HepG2 (cell line): ENCODE measurements around the gene CCNQ. TPM values are rescaled to one million over a fixed set of nuclear protein-coding genes. Genes with fewer than 3 reads are reported as not detected.

Source experiments
- ARHGAP35 ChIP-seq: sonication (generic); formaldehyde crosslinking; IDR thresholded peaks from 2 replicates; pipeline ENCODE4 v1.9.0; 2022; ENCODE audit warnings: mild to moderate bottlenecking, inconsistent platforms, moderate library complexity, missing genetic modification reagents, borderline replicate concordance
- ASH2L ChIP-seq: fragments of 300-600, 200-600 bp; sonication (generic); IDR thresholded peaks from 2 replicates; pipeline ENCODE4 v1.7.0; 2017; ENCODE audit warnings: low read depth, mild to moderate bottlenecking, moderate library complexity, mixed read lengths, low read length; ENCODE audit not compliant: insufficient read length
- CENPX ChIP-seq: sonication (generic); formaldehyde crosslinking; IDR thresholded peaks from 2 replicates; pipeline ENCODE4 v1.9.0; 2021; ENCODE audit warnings: mild to moderate bottlenecking, missing genetic modification reagents, moderate library complexity
- FIP1L1 ChIP-seq: fragments of 200-400 bp; formaldehyde crosslinking; IDR thresholded peaks from 2 replicates; pipeline ENCODE4 v1.6.1; 2018; ENCODE audit warnings: low read depth, mild to moderate bottlenecking, low read length, moderate library complexity, borderline replicate concordance; ENCODE audit not compliant: insufficient read depth
- MTF1 ChIP-seq: sonication (generic); formaldehyde crosslinking; IDR thresholded peaks from 2 replicates; pipeline ENCODE4 v1.5.0; 2020; ENCODE audit warnings: missing genetic modification reagents
- ZFX ChIP-seq: sonication (generic); formaldehyde crosslinking; IDR thresholded peaks from 2 replicates; pipeline ENCODE4 v1.4.0; 2020; ENCODE audit warnings: mild to moderate bottlenecking, low read depth, missing genetic modification reagents, moderate library complexity
- ZNF383 ChIP-seq: sonication (generic); formaldehyde crosslinking; IDR thresholded peaks from 2 replicates; pipeline ENCODE4 v1.4.0; 2020; ENCODE audit warnings: missing genetic modification reagents, mild to moderate bottlenecking, borderline replicate concordance
- ZNF549 ChIP-seq: sonication (generic); formaldehyde crosslinking; IDR thresholded peaks from 2 replicates; pipeline ENCODE4 v1.5.0; 2020; ENCODE audit warnings: missing genetic modification reagents
- ZNF670 ChIP-seq: sonication (generic); formaldehyde crosslinking; IDR thresholded peaks from 2 replicates; pipeline ENCODE4 v1.8.0; 2022; ENCODE audit warnings: mild to moderate bottlenecking, missing genetic modification reagents, borderline replicate concordance
- polyA plus RNA-seq, 8 experiments: library from polyadenylated mRNA; depleted of rRNA in 3 of 8; stranded (reverse) in 7 of 8; unstranded in 1 of 8; fragments of >200 nt; fragmentation: Illumina TruSeq in 4 of 8; extraction: Trizol in 4 of 8; gene quantifications; 2 replicates each; pipeline versions ENCODE4 v1.2.1 to v1.2.3, GENCODE V29; 2011 to 2016; ENCODE audit warnings: low read depth in 4 of 8, missing spikeins in 1 of 8, mixed read lengths in 1 of 8; ENCODE audit not compliant: insufficient read depth in 1 of 8
- total RNA-seq, 5 experiments: library from RNA; depleted of rRNA; stranded (reverse); fragments of >200 nt; fragmentation: Illumina TruSeq; extraction: Trizol; gene quantifications; 2 replicates each; pipeline ENCODE4 v1.2.3, GENCODE V29; 2016; ENCODE audit warnings: low read depth in 1 of 5
- TF ChIP-seq, protein P1 (sequence below): sonication (generic); formaldehyde crosslinking; IDR thresholded peaks from 2 replicates; pipeline ENCODE4 v1.4.0; 2020; ENCODE audit warnings: missing genetic modification reagents
- TF ChIP-seq, protein P2 (sequence below): sonication (generic); formaldehyde crosslinking; IDR thresholded peaks from 2 replicates; pipeline ENCODE4 v1.5.1; 2020; ENCODE audit warnings: mild to moderate bottlenecking, missing genetic modification reagents
- TF ChIP-seq, protein P3 (sequence below): sonication (generic); formaldehyde crosslinking; IDR thresholded peaks from 2 replicates; pipeline ENCODE4 v1.4.0; 2020; ENCODE audit warnings: missing genetic modification reagents, mild to moderate bottlenecking, borderline replicate concordance
- TF ChIP-seq, protein P4 (sequence below): sonication (generic); formaldehyde crosslinking; IDR thresholded peaks from 2 replicates; pipeline ENCODE4 v1.4.0; 2020; ENCODE audit warnings: mild to moderate bottlenecking, missing genetic modification reagents
- TF ChIP-seq, protein P5 (sequence below): IDR thresholded peaks from 2 replicates; pipeline ENCODE4 v1.6.1; 2016; ENCODE audit warnings: missing genetic modification reagents, missing compliant biosample characterization

CCNQ gene
- total and polyA plus RNA-seq, 2 of the 13 experiments (the other 11 are each of a cell fraction or from before 2014, with no cell fraction given) = 15.0 to 25.5 TPM

DNA sequence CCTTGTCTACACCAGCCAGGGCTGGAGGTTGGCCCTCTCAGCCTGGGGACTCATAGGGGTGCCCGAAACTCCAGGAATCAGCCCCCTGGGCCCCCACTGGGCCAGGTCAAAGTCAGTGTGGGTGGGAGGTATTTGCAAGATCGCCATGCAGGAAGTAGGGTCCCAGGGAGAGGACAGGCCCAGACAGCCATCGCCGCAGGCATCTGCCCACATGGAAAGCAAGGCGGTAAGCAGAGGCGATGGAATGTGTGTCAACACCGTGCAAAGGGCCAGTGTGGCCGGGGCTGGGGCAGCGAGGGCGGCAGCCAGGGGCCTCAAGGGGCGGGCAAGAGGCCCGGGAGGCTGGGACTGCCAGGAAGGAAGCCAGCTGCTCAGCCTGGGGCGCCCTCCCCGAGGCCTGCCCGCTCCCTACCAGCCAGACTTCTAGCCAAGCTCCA is 28.8 kb upstream of the CCNQ start (continued):
- TF ChIP-seq ZNF549 = no peak
- TF ChIP-seq, protein P1, sequence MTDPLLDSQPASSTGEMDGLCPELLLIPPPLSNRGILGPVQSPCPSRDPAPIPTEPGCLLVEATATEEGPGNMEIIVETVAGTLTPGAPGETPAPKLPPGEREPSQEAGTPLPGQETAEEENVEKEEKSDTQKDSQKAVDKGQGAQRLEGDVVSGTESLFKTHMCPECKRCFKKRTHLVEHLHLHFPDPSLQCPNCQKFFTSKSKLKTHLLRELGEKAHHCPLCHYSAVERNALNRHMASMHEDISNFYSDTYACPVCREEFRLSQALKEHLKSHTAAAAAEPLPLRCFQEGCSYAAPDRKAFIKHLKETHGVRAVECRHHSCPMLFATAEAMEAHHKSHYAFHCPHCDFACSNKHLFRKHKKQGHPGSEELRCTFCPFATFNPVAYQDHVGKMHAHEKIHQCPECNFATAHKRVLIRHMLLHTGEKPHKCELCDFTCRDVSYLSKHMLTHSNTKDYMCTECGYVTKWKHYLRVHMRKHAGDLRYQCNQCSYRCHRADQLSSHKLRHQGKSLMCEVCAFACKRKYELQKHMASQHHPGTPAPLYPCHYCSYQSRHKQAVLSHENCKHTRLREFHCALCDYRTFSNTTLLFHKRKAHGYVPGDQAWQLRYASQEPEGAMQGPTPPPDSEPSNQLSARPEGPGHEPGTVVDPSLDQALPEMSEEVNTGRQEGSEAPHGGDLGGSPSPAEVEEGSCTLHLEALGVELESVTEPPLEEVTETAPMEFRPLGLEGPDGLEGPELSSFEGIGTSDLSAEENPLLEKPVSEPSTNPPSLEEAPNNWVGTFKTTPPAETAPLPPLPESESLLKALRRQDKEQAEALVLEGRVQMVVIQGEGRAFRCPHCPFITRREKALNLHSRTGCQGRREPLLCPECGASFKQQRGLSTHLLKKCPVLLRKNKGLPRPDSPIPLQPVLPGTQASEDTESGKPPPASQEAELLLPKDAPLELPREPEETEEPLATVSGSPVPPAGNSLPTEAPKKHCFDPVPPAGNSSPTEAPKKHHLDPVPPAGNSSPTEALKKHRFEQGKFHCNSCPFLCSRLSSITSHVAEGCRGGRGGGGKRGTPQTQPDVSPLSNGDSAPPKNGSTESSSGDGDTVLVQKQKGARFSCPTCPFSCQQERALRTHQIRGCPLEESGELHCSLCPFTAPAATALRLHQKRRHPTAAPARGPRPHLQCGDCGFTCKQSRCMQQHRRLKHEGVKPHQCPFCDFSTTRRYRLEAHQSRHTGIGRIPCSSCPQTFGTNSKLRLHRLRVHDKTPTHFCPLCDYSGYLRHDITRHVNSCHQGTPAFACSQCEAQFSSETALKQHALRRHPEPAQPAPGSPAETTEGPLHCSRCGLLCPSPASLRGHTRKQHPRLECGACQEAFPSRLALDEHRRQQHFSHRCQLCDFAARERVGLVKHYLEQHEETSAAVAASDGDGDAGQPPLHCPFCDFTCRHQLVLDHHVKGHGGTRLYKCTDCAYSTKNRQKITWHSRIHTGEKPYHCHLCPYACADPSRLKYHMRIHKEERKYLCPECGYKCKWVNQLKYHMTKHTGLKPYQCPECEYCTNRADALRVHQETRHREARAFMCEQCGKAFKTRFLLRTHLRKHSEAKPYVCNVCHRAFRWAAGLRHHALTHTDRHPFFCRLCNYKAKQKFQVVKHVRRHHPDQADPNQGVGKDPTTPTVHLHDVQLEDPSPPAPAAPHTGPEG = peak; percentile 44; the same call in 1 of the 2 replicates
- TF ChIP-seq ZNF383 = no peak
- TF ChIP-seq, protein P2, sequence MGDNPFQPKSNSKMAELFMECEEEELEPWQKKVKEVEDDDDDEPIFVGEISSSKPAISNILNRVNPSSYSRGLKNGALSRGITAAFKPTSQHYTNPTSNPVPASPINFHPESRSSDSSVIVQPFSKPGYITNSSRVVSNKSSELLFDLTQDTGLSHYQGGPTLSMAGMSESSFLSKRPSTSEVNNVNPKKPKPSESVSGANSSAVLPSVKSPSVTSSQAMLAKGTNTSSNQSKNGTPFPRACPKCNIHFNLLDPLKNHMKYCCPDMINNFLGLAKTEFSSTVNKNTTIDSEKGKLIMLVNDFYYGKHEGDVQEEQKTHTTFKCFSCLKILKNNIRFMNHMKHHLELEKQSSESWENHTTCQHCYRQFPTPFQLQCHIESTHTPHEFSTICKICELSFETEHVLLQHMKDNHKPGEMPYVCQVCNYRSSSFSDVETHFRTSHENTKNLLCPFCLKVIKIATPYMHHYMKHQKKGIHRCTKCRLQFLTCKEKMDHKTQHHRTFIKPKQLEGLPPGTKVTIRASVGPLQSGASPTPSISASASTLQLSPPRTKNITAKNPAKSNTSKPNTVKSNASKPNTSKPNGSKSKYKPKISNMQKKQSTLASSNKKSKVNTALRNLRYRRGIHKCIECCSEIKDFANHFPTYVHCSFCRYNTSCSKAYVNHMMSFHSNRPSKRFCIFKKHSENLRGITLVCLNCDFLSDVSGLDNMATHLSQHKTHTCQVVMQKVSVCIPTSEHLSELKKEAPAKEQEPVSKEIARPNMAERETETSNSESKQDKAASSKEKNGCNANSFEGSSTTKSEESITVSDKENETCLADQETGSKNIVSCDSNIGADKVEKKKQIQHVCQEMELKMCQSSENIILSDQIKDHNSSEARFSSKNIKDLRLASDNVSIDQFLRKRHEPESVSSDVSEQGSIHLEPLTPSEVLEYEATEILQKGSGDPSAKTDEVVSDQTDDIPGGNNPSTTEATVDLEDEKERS (CRISPR knock-in tag) = peak; percentile 23; the same call in 1 of the 2 replicates
- TF ChIP-seq, protein P3, sequence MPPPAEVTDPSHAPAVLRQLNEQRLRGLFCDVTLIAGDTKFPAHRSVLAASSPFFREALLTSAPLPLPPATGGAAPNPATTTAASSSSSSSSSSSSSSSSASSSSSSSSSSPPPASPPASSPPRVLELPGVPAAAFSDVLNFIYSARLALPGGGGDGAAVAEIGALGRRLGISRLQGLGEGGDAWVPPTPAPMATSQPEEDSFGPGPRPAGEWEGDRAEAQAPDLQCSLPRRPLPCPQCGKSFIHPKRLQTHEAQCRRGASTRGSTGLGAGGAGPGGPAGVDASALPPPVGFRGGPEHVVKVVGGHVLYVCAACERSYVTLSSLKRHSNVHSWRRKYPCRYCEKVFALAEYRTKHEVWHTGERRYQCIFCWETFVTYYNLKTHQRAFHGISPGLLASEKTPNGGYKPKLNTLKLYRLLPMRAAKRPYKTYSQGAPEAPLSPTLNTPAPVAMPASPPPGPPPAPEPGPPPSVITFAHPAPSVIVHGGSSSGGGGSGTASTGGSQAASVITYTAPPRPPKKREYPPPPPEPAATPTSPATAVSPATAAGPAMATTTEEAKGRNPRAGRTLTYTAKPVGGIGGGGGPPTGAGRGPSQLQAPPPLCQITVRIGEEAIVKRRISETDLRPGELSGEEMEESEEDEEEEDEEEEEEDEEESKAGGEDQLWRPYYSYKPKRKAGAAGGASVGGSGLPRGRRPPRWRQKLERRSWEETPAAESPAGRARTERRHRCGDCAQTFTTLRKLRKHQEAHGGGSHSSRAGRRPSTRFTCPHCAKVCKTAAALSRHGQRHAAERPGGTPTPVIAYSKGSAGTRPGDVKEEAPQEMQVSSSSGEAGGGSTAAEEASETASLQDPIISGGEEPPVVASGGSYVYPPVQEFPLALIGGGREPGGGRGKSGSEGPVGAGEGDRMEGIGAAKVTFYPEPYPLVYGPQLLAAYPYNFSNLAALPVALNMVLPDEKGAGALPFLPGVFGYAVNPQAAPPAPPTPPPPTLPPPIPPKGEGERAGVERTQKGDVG (CRISPR knock-in tag) = no peak
- TF ChIP-seq CENPX (CRISPR knock-in tag) = no peak
- TF ChIP-seq, protein P4, sequence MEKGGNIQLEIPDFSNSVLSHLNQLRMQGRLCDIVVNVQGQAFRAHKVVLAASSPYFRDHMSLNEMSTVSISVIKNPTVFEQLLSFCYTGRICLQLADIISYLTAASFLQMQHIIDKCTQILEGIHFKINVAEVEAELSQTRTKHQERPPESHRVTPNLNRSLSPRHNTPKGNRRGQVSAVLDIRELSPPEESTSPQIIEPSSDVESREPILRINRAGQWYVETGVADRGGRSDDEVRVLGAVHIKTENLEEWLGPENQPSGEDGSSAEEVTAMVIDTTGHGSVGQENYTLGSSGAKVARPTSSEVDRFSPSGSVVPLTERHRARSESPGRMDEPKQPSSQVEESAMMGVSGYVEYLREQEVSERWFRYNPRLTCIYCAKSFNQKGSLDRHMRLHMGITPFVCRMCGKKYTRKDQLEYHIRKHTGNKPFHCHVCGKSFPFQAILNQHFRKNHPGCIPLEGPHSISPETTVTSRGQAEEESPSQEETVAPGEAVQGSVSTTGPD (CRISPR knock-in tag) = no peak
- TF ChIP-seq ZFX (CRISPR knock-in tag) = peak; percentile 85
- TF ChIP-seq ASH2L = peak; percentile 70
- no peak for TF ChIP-seq MTF1 (CRISPR knock-in tag)
- no peak for TF ChIP-seq FIP1L1
- 0 out of 2 replicates have a peak, but pooled peaks have one; percentile 52 for TF ChIP-seq ZNF670 (CRISPR knock-in tag)
- no peak for TF ChIP-seq ARHGAP35 (CRISPR knock-in tag)
- TF ChIP-seq, protein P5, sequence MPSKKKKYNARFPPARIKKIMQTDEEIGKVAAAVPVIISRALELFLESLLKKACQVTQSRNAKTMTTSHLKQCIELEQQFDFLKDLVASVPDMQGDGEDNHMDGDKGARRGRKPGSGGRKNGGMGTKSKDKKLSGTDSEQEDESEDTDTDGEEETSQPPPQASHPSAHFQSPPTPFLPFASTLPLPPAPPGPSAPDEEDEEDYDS (CRISPR knock-in tag) = peak; percentile 36; the same call in 1 of the 2 replicates
